Measurements from ENCODE around the gene FZD4.
"Not testable (repeated sequence)": the region's sequence is repeated elsewhere in the genome, so short reads cannot be mapped to it uniquely, and the experiment has no call there.

The FZD4 gene

DNA sequence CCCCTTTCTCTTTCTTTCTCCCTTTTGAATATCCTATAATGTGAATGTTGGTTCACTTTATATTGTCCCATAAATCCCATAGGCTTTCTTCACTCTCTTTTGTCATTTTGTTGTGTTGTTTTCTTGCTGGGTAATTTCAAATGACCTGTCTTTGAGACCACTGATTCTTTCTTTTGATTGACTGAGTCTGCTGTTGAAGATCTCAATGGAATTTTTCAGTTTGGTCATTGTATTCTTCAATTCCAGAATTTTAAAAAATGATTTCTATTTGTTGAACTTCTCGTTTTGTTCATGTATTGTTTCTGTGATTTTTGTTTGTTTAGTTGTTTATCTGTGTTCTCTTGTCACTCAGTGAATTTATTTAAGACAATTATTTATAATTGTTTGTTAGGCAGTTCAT, 17.5 kb upstream of the FZD4 start:
- H3K9me3 ChIP-seq (ENCODE audit: control insufficient read depth, low read length), result peaks cover 9% of the 10 kb centered on the region
- H3K36me3 ChIP-seq (ENCODE audit: control insufficient read depth, insufficient read depth, low read length), result no peaks in the 10 kb centered on the region
- H3K4me3 ChIP-seq (ENCODE audit: extremely low read depth, insufficient read depth, low read length, poor library complexity, severe bottlenecking), result no peak overlapping the region
- no peak overlapping the region for H3K27ac ChIP-seq (ENCODE audit: low read depth, low read length, severe bottlenecking)
- WGBS, 2 experiments (ENCODE audit: insufficient coverage in 2 of 2), result no CpG with 5 or more reads among the region's 1 CpG
- peaks cover 10% of the 10 kb centered on the region for H3K4me1 ChIP-seq (ENCODE audit: control insufficient read depth, insufficient read depth, low read length, poor library complexity, severe bottlenecking)

DNA sequence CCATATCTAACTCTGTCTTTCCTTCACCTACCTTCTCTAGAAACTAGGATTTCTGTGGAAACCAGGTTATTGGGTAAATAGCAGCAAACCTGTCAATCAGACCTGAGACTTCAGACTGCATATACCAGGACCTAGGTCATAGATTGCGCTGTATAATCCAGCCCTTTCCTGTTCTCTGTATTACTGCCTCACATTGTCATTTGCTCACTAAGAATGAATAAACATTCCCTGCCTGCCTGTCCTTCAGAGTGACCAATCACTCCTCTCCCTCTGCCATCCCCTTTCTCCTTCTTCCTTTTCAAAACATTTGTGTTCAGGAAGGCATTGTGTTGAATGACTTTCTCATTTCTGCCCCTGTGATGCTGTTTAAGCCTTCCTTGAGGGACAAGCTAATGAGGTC, 14.1 kb upstream of the FZD4 start:
- H3K27ac ChIP-seq (ENCODE audit: low read depth, low read length, severe bottlenecking), result peak overlapping the region; percentile 26
- no peak overlapping the region for H3K4me3 ChIP-seq (ENCODE audit: extremely low read depth, insufficient read depth, low read length, poor library complexity, severe bottlenecking)
- 100% methylated on average over 1 of the region's 1 CpG for WGBS, 2 experiments (ENCODE audit: insufficient coverage in 2 of 2)
- peaks cover 9% of the 10 kb centered on the region for H3K9me3 ChIP-seq (ENCODE audit: control insufficient read depth, low read length)
- no peaks in the 10 kb centered on the region for H3K36me3 ChIP-seq (ENCODE audit: control insufficient read depth, insufficient read depth, low read length)
- H3K4me1 ChIP-seq (ENCODE audit: control insufficient read depth, insufficient read depth, low read length, poor library complexity, severe bottlenecking), result peaks cover 10% of the 10 kb centered on the region

DNA sequence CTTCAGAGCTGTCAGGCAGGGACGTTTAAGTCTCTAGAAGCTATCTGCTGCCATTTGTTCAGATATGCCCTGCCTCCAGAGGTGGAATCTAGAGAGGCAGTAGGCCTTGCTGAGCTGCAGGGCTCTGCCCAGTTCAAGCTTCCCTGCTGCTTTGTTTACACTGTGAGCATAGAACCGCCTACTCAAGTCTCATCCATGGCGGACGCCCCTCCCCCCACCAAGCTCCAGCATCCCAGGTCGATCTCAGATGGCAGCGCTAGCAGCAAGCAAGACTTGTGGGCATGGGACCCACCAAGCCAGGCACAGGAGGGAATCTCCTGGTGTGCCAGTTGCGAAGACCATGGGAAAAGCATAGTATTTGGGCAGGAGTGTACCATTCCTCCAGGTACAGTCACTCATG, 12.4 kb upstream of the FZD4 start:
- not testable (repeated sequence) for H3K4me3 ChIP-seq (ENCODE audit: extremely low read depth, insufficient read depth, low read length, poor library complexity, severe bottlenecking); H3K27ac ChIP-seq (ENCODE audit: low read depth, low read length, severe bottlenecking); H3K9me3 ChIP-seq (ENCODE audit: control insufficient read depth, low read length); H3K4me1 ChIP-seq (ENCODE audit: control insufficient read depth, insufficient read depth, low read length, poor library complexity, severe bottlenecking); H3K36me3 ChIP-seq (ENCODE audit: control insufficient read depth, insufficient read depth, low read length)
- WGBS, 2 experiments (ENCODE audit: insufficient coverage in 2 of 2), result 88 to 90% methylated on average over 5 to 7 of the region's 7 CpGs

DNA sequence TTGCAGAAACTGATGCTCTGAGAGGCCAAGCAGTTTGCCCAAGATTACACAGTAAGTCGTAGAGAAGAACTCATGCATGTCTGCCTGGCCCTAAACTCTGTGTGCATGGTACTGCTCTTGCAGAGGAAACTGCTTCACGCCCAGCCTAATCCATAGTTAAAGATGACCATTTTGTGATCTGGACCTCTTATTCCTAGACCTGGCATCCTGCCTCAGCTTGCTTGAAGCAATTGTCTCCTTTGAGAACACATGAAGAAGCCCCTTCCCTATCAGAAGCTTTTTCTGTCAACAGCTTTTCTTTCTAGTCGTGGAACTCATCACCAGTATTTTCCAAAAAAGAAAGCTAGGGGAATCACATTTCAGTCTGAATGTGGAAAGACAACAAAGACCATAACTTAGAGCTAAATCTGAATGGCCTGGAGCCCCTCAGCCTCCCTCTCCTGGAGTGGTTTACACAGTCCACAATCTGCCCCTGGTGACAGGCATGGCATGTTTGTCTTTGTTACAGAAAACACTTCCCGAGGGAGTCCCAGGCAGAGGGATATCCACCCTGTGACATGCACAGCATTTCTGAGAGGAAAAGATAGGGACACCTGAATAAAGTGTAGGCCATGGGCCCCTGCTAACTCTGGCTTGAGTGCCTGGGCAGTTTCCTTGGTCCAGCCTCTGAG, 2.9 kb upstream of the FZD4 start:
- WGBS, 2 experiments (ENCODE audit: insufficient coverage in 2 of 2), result 71 to 82% methylated on average over 3 to 4 of the region's 4 CpGs
- peaks cover 5% of the 10 kb centered on the region for H3K4me1 ChIP-seq (ENCODE audit: control insufficient read depth, insufficient read depth, low read length, poor library complexity, severe bottlenecking)
- no peak overlapping the region for H3K4me3 ChIP-seq (ENCODE audit: extremely low read depth, insufficient read depth, low read length, poor library complexity, severe bottlenecking)
- no peaks in the 10 kb centered on the region for H3K36me3 ChIP-seq (ENCODE audit: control insufficient read depth, insufficient read depth, low read length)
- H3K27ac ChIP-seq (ENCODE audit: low read depth, low read length, severe bottlenecking), result no peak overlapping the region
- H3K9me3 ChIP-seq (ENCODE audit: control insufficient read depth, low read length), result no peaks in the 10 kb centered on the region

DNA sequence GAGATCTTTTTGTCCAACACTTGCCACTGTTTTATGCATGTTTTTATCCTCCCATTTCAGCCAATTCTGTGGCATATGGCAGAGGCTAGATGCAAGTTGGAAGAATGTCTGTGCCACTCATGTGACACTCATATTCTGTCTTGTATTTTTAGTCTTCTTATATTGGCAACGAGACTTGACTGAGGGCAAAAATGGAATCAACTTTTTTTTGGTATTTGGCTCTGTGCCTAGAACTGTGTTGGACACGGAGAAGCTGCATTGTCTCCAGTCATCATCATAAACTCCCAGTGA, 1.7 kb upstream of the FZD4 start:
- H3K27ac ChIP-seq (ENCODE audit: low read depth, low read length, severe bottlenecking), result no peak overlapping the region
- WGBS, 2 experiments (ENCODE audit: insufficient coverage in 2 of 2), result no CpG with 5 or more reads among the region's 2 CpGs
- no peak overlapping the region for H3K4me3 ChIP-seq (ENCODE audit: extremely low read depth, insufficient read depth, low read length, poor library complexity, severe bottlenecking)
- H3K36me3 ChIP-seq (ENCODE audit: control insufficient read depth, insufficient read depth, low read length), result peaks cover 6% of the 10 kb centered on the region
- no peaks in the 10 kb centered on the region for H3K9me3 ChIP-seq (ENCODE audit: control insufficient read depth, low read length)
- peaks cover 5% of the 10 kb centered on the region for H3K4me1 ChIP-seq (ENCODE audit: control insufficient read depth, insufficient read depth, low read length, poor library complexity, severe bottlenecking)

DNA sequence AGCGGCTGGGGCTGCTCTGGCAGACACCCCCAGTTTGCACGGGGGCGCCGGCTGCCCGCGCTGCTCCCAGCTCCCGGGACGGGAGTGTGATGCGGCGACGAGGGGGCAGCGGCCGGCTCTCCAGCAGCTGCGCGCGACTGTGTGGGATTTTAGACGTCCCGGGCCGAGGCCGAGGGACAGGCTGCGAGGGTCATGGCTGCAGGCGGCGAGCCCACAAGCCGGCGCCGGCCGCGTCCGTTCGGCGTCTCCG, 159 bp downstream of the FZD4 start:
- H3K27ac ChIP-seq (ENCODE audit: low read depth, low read length, severe bottlenecking), result peak overlapping the region; percentile 50
- peaks cover 17% of the 10 kb centered on the region for H3K36me3 ChIP-seq (ENCODE audit: control insufficient read depth, insufficient read depth, low read length)
- 1% methylated on average over 17 to 20 of the region's 32 CpGs for WGBS, 2 experiments (ENCODE audit: insufficient coverage in 2 of 2)
- H3K9me3 ChIP-seq (ENCODE audit: control insufficient read depth, low read length), result no peaks in the 10 kb centered on the region
- peak overlapping the region; percentile 74 for H3K4me3 ChIP-seq (ENCODE audit: extremely low read depth, insufficient read depth, low read length, poor library complexity, severe bottlenecking)
- H3K4me1 ChIP-seq (ENCODE audit: control insufficient read depth, insufficient read depth, low read length, poor library complexity, severe bottlenecking), result peaks cover 5% of the 10 kb centered on the region

DNA sequence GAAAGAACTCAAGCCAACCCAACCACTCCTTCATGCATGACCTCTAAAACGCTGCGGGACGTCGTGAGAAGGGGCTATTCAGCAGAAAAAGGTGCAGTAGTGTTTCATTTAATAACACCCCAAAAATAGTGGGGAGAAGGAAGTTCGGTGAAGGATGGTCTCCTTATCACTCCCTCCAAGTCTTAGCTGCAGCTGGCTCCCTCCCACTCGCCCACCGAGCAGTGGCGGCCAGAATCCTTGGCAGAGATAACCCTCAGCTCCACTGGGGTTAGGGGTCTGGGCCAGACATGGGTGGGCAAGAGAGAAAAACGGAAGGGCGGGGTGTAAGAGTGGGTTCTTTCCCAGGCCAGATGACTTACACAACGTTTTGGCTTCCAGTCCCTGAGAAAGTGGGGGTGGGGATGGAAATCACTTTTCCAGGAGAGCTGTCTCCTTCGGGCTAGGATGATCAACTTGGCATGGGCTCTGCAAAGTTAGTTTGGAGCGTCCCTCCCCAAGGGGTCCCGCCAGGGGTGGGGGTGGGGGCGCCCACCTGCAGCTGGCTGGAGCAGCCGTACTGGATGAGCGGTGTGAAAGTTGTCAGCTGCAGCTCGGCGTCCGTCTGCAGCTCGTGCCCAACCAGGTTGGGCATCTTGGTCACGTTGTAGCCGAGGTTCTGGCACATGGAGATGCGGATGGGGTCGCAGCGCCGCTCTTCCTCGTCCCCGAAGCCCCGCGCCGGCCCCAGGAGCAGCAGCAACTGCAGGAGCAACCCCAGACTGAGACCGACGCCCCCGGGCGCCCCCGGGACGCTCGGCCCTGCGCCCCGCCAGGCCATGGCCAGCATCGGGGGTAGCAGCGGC, 705 bp downstream of the FZD4 start:
- 6 to 9% methylated on average over 28 to 34 of the region's 43 CpGs for WGBS, 2 experiments (ENCODE audit: insufficient coverage in 2 of 2)
- Histone ChIP-seq H3K4me3 (ENCODE audit: extremely low read depth, insufficient read depth, low read length, poor library complexity, severe bottlenecking) (peak overlapping the region; percentile 74), H3K4me1 (ENCODE audit: control insufficient read depth, insufficient read depth, low read length, poor library complexity, severe bottlenecking) (peaks cover 5% of the 10 kb centered on the region), H3K27ac (ENCODE audit: low read depth, low read length, severe bottlenecking) (peak overlapping the region; percentile 50), H3K9me3 (ENCODE audit: control insufficient read depth, low read length) (no peaks in the 10 kb centered on the region), H3K36me3 (ENCODE audit: control insufficient read depth, insufficient read depth, low read length) (peaks cover 20% of the 10 kb centered on the region)

DNA sequence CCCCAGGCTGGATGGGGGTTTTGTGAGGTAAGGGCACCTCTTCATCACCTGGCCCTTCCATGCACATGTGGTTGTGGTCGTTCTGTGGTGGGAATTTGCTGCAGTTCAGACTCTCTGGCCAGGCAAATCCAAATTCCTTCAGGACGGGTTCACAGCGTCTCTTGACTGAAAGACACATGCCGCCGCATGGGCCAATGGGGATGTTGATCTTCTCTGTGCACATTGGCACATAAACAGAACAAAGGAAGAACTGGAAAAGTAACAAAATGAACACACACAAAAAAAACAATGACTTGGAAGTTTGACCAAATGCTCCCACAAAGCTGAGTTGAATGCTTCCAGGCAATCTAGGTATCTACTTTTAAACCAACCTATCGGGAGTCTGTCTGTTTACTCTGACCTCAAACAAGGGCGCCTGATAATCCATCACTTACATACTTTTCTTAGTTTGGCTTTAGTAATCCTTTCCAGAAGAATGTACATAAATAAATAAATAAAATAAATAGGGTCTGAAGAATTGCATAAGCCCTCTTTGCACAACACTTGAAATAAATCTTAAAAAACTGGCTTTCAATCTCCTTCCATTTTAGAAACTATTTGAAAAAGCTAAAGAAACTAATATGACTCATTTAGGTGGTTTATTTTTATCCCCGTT, 2.8 kb downstream of the FZD4 start:
- peaks cover 39% of the 10 kb centered on the region for H3K36me3 ChIP-seq (ENCODE audit: control insufficient read depth, insufficient read depth, low read length)
- WGBS, 2 experiments (ENCODE audit: insufficient coverage in 2 of 2), result 87 to 98% methylated on average over 3 to 5 of the region's 8 CpGs
- no peaks in the 10 kb centered on the region for H3K9me3 ChIP-seq (ENCODE audit: control insufficient read depth, low read length)
- H3K4me1 ChIP-seq (ENCODE audit: control insufficient read depth, insufficient read depth, low read length, poor library complexity, severe bottlenecking), result peaks cover 12% of the 10 kb centered on the region
- no peak overlapping the region for H3K27ac ChIP-seq (ENCODE audit: low read depth, low read length, severe bottlenecking)
- H3K4me3 ChIP-seq (ENCODE audit: extremely low read depth, insufficient read depth, low read length, poor library complexity, severe bottlenecking), result no peak overlapping the region

DNA sequence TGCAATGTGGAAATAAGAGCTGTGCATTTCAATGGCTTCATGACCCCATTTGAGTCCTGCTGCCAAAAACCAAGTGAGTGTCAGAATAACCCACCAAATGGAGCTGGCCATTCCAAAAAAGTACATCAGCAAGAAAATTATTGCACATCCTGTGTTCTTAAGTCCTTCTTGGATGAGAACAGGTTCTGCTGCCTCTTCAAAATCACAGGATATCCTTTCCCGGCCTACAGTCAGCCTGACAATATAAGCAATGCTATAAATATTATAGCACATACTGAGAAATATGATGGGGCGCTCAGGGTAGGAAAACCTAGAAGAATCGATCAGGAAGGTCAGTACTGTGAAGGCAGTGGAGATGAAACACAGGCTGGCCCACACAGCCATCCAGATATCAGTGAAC, 3.5 kb downstream of the FZD4 start:
- Histone ChIP-seq H3K4me3 (ENCODE audit: extremely low read depth, insufficient read depth, low read length, poor library complexity, severe bottlenecking) (no peak overlapping the region), H3K36me3 (ENCODE audit: control insufficient read depth, insufficient read depth, low read length) (peaks cover 45% of the 10 kb centered on the region), H3K27ac (ENCODE audit: low read depth, low read length, severe bottlenecking) (no peak overlapping the region), H3K4me1 (ENCODE audit: control insufficient read depth, insufficient read depth, low read length, poor library complexity, severe bottlenecking) (peaks cover 8% of the 10 kb centered on the region), H3K9me3 (ENCODE audit: control insufficient read depth, low read length) (no peaks in the 10 kb centered on the region)
- WGBS, 2 experiments (ENCODE audit: insufficient coverage in 2 of 2), result 86 to 100% methylated on average over 2 of the region's 3 CpGs

DNA sequence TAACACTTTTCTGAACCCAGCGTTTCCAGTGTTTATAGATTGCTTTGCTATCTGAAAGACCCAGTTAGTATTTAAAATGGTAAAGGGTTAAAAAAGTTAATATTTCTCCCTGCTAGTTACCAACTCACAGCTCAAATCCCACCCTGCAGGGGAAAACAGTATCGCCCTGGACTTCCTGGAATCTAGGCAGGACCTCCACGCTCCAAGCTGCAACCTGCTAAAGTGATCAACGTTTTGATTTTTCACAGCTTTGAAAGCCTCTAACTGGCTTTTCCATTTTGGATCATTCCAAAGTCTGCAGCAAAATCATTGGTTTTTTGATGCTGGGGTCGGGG, 4.6 kb downstream of the FZD4 start:
- no peak overlapping the region for H3K4me3 ChIP-seq (ENCODE audit: extremely low read depth, insufficient read depth, low read length, poor library complexity, severe bottlenecking)
- no peaks in the 10 kb centered on the region for H3K9me3 ChIP-seq (ENCODE audit: control insufficient read depth, low read length)
- H3K27ac ChIP-seq (ENCODE audit: low read depth, low read length, severe bottlenecking), result no peak overlapping the region
- peaks cover 56% of the 10 kb centered on the region for H3K36me3 ChIP-seq (ENCODE audit: control insufficient read depth, insufficient read depth, low read length)
- H3K4me1 ChIP-seq (ENCODE audit: control insufficient read depth, insufficient read depth, low read length, poor library complexity, severe bottlenecking), result peaks cover 6% of the 10 kb centered on the region
- WGBS, 2 experiments (ENCODE audit: insufficient coverage in 2 of 2), result 93 to 95% methylated on average over 3 to 4 of the region's 5 CpGs

Data from mesodermal cell (in vitro differentiated cells).